ENCODE results near the gene PDE4D. TPM values are rescaled to one million over a fixed set of nuclear protein-coding genes. Genes with fewer than 3 reads are reported as not detected.

The PDE4D gene
- total and polyA plus RNA-seq, 2 of the 4 experiments (the other 2 are of a cell fraction): 1.4 to 7.9 TPM

DNA sequence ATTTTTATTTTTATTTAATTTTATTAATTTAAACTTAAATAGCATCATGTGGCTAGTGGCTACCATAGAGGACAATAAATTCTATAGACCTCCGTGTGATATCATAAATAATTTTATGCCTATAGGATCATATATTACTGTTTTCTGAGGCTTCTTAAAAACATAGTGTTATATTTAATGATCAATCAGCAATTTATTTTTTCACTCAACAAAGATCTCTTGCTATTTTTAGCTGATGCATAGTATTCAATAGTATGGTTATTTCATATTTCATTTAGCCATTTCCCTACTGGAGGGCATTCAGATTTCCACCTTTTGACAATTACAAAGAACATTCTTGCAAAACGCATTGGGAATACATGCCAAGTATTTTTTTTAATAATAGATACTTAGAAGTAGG is 114.1 kb downstream of the PDE4D start:
- POLR2A ChIA-PET (ENCODE audit: unreplicated experiment): no interaction called here
- H3K9me3 ChIP-seq (ENCODE audit: control insufficient read depth, insufficient read depth, low read length): no peaks in the 10 kb centered on the region
- BruUV-seq (replicated peaks): no TSS peak
- no peak overlapping the region for H3K4ac ChIP-seq (ENCODE audit: low read depth, low read length)
- no peak overlapping the region for H3K56ac ChIP-seq (ENCODE audit: extremely low read depth, insufficient read depth, low read length)
- no peak overlapping the region for H2BK20ac ChIP-seq (ENCODE audit: low read depth, low read length)
- no peak overlapping the region for H3K18ac ChIP-seq (ENCODE audit: low read depth, low read length)
- H2AK9ac ChIP-seq (replicated peaks; ENCODE audit: low read depth, low read length, poor library complexity): no peak overlapping the region
- TF ChIP-seq, protein P1, sequence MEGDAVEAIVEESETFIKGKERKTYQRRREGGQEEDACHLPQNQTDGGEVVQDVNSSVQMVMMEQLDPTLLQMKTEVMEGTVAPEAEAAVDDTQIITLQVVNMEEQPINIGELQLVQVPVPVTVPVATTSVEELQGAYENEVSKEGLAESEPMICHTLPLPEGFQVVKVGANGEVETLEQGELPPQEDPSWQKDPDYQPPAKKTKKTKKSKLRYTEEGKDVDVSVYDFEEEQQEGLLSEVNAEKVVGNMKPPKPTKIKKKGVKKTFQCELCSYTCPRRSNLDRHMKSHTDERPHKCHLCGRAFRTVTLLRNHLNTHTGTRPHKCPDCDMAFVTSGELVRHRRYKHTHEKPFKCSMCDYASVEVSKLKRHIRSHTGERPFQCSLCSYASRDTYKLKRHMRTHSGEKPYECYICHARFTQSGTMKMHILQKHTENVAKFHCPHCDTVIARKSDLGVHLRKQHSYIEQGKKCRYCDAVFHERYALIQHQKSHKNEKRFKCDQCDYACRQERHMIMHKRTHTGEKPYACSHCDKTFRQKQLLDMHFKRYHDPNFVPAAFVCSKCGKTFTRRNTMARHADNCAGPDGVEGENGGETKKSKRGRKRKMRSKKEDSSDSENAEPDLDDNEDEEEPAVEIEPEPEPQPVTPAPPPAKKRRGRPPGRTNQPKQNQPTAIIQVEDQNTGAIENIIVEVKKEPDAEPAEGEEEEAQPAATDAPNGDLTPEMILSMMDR (conservative IDR thresholded peaks at IDR 0.05; ENCODE audit: low read depth, low read length): no peak
- TF ChIP-seq NFE2L2 (IDR thresholded peaks at IDR 0.05; ENCODE audit: low read depth, low read length) (no peak), MAFK (IDR thresholded peaks at IDR 0.05; ENCODE audit: low read depth, low read length) (peak; percentile 35; the same call in 1 of the 2 replicates), CHD1 (IDR thresholded peaks at IDR 0.05; ENCODE audit: low read depth, low read length) (no peak), FOS (IDR thresholded peaks at IDR 0.05; ENCODE audit: low read depth, low read length) (no peak)
- no peak overlapping the region for H2BK120ac ChIP-seq (ENCODE audit: low read depth, low read length)
- H4K20me1 ChIP-seq (ENCODE audit: insufficient read depth, low read length): no peaks in the 10 kb centered on the region
- no peak overlapping the region for H2AFZ ChIP-seq (replicated peaks; ENCODE audit: low read length, poor library complexity)
- H4K91ac ChIP-seq (ENCODE audit: insufficient read depth, low read depth, low read length): no peak overlapping the region
- intact Hi-C loops (cut with micrococcal nuclease): no loop called here
- no peaks in the 10 kb centered on the region for H3K36me3 ChIP-seq (ENCODE audit: control insufficient read depth, insufficient read depth, low read length)
- no peak overlapping the region for H2BK5ac ChIP-seq (ENCODE audit: low read depth, low read length, poor library complexity, severe bottlenecking)
- in situ Hi-C loops (cut with MboI; ENCODE audit: low sequenced_read_pairs): loop anchor here (25.0 kb wide), 1 partner anchor 267 kb away; no protein-coding TSS in a partner anchor
- H3K23ac ChIP-seq (ENCODE audit: low read depth, low read length): no peak overlapping the region
- dilution Hi-C loops (cut with HindIII; ENCODE audit: low sequenced_read_pairs, unreplicated experiment): no loop called here
- H3K27me3 ChIP-seq (ENCODE audit: control insufficient read depth, insufficient read depth, low read length): no peaks in the 10 kb centered on the region
- no peak overlapping the region for H2BK15ac ChIP-seq (ENCODE audit: low read depth, low read length)
- CTCF ChIA-PET: interaction anchor here (0.6 to 0.7 kb wide), 2 partner anchors 9 to 354 kb away, joined by 3 to 4 read pairs; no protein-coding TSS in a partner anchor
- ATAC-seq (ENCODE audit: low read depth) (no peak), DNase-seq (no peak)
- no peak overlapping the region for H2AK5ac ChIP-seq (ENCODE audit: low read depth, low read length)
- H3K9me1 ChIP-seq (ENCODE audit: insufficient read depth, low read length): no peaks in the 10 kb centered on the region
- H3K9ac ChIP-seq (ENCODE audit: low read depth, low read length): no peak overlapping the region
- no peak overlapping the region for H4K5ac ChIP-seq (ENCODE audit: low read depth, low read length)
- no peak overlapping the region for H3K4me2 ChIP-seq (ENCODE audit: low read depth, low read length)
- H3K4me3 ChIP-seq (ENCODE audit: insufficient read depth, low read depth, low read length): no peak overlapping the region
- no peak overlapping the region for H3K27ac ChIP-seq (ENCODE audit: insufficient read depth, low read length)
- no peaks in the 10 kb centered on the region for H3K4me1 ChIP-seq (ENCODE audit: control insufficient read depth, insufficient read depth, low read length)
- no peak overlapping the region for H3K14ac ChIP-seq (replicated peaks; ENCODE audit: low read depth, low read length)
- no CpG with 5 or more reads among the region's 2 CpGs for WGBS, 2 experiments (ENCODE audit: extremely low coverage in 2 of 2, insufficient read length in 1 of 2)
- no peaks in the 10 kb centered on the region for H3K79me1 ChIP-seq (ENCODE audit: low read depth in 1 of 2, low read length in 2 of 2)
- H4K8ac ChIP-seq (ENCODE audit: low read depth in 2 of 2, low read length in 2 of 2): no peak overlapping the region

All from IMR-90 (cell line).